Esophagus squamous epithelium (tissue), 4 donors: ENCODE measurements around the gene TRMT11.

ENCODE experiments used
- POLR2A ChIP-seq, 4 donors: fragments of 450-650 bp; IDR thresholded peaks; one replicate each; pipeline ENCODE4 v1.6.1; 2017; ENCODE audit warnings: antibody characterized with exemption in 4 of 4, mild to moderate bottlenecking in 4 of 4, moderate library complexity in 3 of 4
- TF ChIP-seq, protein P1 (sequence below), 6 experiments: fragments of 450-650 bp in 4 of 6; fragments of 200-600 bp in 2 of 6; sonication (generic) in 2 of 6; IDR thresholded peaks; one replicate each; pipeline ENCODE4 v1.5.1; 2016 to 2019; ENCODE audit warnings: antibody characterized with exemption in 6 of 6, mild to moderate bottlenecking in 4 of 6, moderate library complexity in 4 of 6

DNA sequence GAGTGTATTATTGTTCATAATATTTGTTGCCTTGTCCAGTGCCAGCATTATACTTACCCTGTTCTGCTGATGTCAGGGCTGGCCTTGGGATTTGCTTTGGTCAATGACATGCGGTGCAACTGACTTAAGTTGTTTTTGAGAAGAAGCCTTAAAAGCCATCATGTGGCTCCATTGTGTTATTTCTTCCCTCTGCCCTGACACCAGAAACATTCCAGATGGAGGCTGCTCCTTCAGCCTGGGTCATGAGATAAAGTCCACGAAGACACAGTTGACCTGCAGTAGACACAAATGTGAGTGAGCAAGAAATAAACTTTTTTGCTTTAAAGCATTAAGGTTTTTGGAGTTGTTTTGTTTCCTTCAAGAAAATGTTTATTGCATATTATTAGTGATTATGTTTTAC is 37.3 kb upstream of the TRMT11 start:
- TF ChIP-seq, protein P1, sequence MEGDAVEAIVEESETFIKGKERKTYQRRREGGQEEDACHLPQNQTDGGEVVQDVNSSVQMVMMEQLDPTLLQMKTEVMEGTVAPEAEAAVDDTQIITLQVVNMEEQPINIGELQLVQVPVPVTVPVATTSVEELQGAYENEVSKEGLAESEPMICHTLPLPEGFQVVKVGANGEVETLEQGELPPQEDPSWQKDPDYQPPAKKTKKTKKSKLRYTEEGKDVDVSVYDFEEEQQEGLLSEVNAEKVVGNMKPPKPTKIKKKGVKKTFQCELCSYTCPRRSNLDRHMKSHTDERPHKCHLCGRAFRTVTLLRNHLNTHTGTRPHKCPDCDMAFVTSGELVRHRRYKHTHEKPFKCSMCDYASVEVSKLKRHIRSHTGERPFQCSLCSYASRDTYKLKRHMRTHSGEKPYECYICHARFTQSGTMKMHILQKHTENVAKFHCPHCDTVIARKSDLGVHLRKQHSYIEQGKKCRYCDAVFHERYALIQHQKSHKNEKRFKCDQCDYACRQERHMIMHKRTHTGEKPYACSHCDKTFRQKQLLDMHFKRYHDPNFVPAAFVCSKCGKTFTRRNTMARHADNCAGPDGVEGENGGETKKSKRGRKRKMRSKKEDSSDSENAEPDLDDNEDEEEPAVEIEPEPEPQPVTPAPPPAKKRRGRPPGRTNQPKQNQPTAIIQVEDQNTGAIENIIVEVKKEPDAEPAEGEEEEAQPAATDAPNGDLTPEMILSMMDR (IDR thresholded peaks at IDR 0.05), result no peak
- no peak for TF ChIP-seq POLR2A (IDR thresholded peaks at IDR 0.05)
